Neural crest cell (in vitro differentiated cells): ENCODE data around the gene SNX9. TPM values are rescaled to one million over a fixed set of nuclear protein-coding genes. Genes with fewer than 3 reads are reported as not detected.
"Not testable (repeated sequence)": the region's sequence is repeated elsewhere in the genome, so short reads cannot be mapped to it uniquely, and the experiment has no call there.

Source experiments
- DNase-seq: peaks from one replicate; pipeline ENCODE4 v3.0.0; 2021; ENCODE audit warnings: low read depth, mixed read lengths, low spot score
- H3K27ac Mint-ChIP-seq: one replicate; pipeline ENCODE4 v1.8.0; 2021; ENCODE audit warnings: mild to moderate bottlenecking, mixed read lengths; ENCODE audit not compliant: unreplicated experiment
- H3K27me3 Mint-ChIP-seq: 2 replicates; pipeline ENCODE4 v1.8.0; 2021; ENCODE audit warnings: low read depth, mild to moderate bottlenecking, mixed read lengths
- H3K36me3 Mint-ChIP-seq: 2 replicates; pipeline ENCODE4 v1.8.0; 2021; ENCODE audit warnings: low read depth, mild to moderate bottlenecking, mixed read lengths
- H3K4me1 Mint-ChIP-seq: 2 replicates; pipeline ENCODE4 v1.8.0; 2021; ENCODE audit warnings: mixed read lengths
- H3K4me3 Mint-ChIP-seq: one replicate; pipeline ENCODE4 v1.8.0; 2021; ENCODE audit warnings: mild to moderate bottlenecking, mixed read lengths
- H3K9me3 Mint-ChIP-seq: 2 replicates; pipeline ENCODE4 v1.8.0; 2021; ENCODE audit warnings: mixed read lengths
- total RNA-seq: library from RNA; stranded (reverse); gene quantifications from 2 replicates; pipeline ENCODE4 v1.2.1, GENCODE V29; 2021
- TF ChIP-seq, protein P1 (sequence below): fragments of 200-600 bp; sonication (generic); conservative IDR thresholded peaks from 2 replicates; pipeline ENCODE4 v1.5.0; 2021; ENCODE audit warnings: antibody characterized with exemption, mild to moderate bottlenecking

Gene SNX9
- total RNA-seq, 1 donor from 2014 or later: 18.1 TPM

GRCh38 chr6:157850030-157850429, 27.0 kb downstream of the SNX9 start:
- no peak overlapping the region for H3K27ac Mint-ChIP-seq

DNA sequence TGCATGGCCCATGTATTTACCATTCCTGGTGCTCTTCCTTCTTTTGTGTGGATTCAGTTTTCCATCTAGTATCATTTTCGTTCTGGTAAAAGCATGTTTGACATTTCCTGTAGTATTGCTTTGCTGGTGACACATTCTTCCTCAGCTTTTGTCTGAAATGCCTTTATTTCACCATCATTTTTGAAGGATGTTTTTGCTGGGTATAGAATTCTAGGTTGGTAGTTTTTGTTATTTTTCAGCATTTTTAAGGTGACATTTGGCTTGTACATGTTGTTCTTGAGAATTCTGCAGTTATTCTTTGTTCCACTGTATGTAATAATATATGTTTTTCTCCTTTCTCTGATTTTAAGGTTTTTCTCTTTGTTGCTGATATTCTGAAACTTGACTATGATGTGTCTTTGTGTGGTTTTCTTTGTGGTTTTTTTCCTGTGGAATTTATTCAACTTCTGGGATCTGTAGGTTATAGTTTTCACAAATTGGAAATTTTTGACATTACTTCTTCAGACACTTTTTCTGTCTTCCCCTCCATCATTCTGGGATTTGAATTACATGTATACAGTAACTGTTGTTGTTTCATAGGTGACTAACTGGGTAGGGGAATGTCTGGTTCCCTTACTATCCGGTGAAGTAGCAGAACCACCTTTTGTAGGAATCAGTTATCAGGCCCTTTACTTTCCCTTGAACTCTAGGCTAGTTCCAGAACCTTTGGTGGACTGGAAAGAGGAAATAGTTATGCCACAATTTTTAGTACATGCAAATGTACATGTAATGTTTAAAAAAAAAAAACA, 30.2 kb downstream of the SNX9 start:
- H3K4me3 Mint-ChIP-seq: no peak overlapping the region
- H3K4me1 Mint-ChIP-seq: peaks cover 8% of the 10 kb centered on the region
- no peak overlapping the region for H3K27ac Mint-ChIP-seq
- TF ChIP-seq, protein P1, sequence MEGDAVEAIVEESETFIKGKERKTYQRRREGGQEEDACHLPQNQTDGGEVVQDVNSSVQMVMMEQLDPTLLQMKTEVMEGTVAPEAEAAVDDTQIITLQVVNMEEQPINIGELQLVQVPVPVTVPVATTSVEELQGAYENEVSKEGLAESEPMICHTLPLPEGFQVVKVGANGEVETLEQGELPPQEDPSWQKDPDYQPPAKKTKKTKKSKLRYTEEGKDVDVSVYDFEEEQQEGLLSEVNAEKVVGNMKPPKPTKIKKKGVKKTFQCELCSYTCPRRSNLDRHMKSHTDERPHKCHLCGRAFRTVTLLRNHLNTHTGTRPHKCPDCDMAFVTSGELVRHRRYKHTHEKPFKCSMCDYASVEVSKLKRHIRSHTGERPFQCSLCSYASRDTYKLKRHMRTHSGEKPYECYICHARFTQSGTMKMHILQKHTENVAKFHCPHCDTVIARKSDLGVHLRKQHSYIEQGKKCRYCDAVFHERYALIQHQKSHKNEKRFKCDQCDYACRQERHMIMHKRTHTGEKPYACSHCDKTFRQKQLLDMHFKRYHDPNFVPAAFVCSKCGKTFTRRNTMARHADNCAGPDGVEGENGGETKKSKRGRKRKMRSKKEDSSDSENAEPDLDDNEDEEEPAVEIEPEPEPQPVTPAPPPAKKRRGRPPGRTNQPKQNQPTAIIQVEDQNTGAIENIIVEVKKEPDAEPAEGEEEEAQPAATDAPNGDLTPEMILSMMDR: no peak
- DNase-seq: no peak
- peaks cover 14% of the 10 kb centered on the region for H3K36me3 Mint-ChIP-seq
- peaks cover 10% of the 10 kb centered on the region for H3K9me3 Mint-ChIP-seq
- H3K27me3 Mint-ChIP-seq: no peaks in the 10 kb centered on the region

More at GRCh38 chr6:157850030-157850429, 27.0 kb downstream of the SNX9 start:
- no peak overlapping the region for H3K4me3 Mint-ChIP-seq
- DNase-seq: no peak
- TF ChIP-seq, protein P1: no peak
- peaks cover 8% of the 10 kb centered on the region for H3K4me1 Mint-ChIP-seq
- H3K27me3 Mint-ChIP-seq: no peaks in the 10 kb centered on the region
- peaks cover 10% of the 10 kb centered on the region for H3K9me3 Mint-ChIP-seq
- H3K36me3 Mint-ChIP-seq: peaks cover 18% of the 10 kb centered on the region

DNA sequence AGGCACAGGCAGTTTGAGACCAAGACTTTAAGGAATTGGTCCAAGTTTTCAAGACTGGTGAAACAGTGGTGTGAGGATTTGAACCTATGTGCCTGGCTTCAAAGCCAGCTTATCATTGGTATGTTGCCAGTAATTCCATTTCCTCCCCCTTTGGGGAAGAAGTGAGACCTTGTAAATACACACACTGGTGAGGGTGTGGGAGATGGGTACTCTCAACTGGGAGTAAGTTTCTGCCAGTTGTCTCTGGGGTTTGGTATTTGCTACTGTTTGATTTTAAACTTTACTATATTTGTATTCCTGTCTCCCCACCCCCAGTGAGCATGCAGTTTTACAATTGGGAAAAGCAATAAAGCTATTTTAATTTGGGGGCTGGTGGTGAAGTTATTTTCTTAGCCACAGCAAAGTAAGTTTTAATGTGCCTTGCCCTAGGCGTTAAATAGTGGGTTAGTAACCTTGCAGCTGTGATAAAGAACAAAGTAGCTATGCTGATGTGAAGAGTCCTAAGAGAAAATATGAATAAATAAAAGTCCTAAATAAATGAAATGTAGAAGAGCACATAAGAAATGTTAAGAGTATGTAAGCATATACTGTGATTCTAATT, 31.0 kb downstream of the SNX9 start:
- no peaks in the 10 kb centered on the region for H3K27me3 Mint-ChIP-seq
- no peak for DNase-seq
- TF ChIP-seq, protein P1: no peak
- no peak overlapping the region for H3K27ac Mint-ChIP-seq
- peaks cover 10% of the 10 kb centered on the region for H3K9me3 Mint-ChIP-seq
- H3K36me3 Mint-ChIP-seq: peaks cover 14% of the 10 kb centered on the region
- no peak overlapping the region for H3K4me3 Mint-ChIP-seq
- H3K4me1 Mint-ChIP-seq: peaks cover 8% of the 10 kb centered on the region

GRCh38 chr6:157855325-157855724, 32.3 kb downstream of the SNX9 start:
- TF ChIP-seq, protein P1: no peak
- no peak for DNase-seq
- Mint-ChIP-seq H3K9me3 (peaks cover 10% of the 10 kb centered on the region), H3K36me3 (peaks cover 14% of the 10 kb centered on the region), H3K4me1 (peaks cover 3% of the 10 kb centered on the region), H3K27ac (no peak overlapping the region), H3K4me3 (no peak overlapping the region), H3K27me3 (no peaks in the 10 kb centered on the region)

DNA sequence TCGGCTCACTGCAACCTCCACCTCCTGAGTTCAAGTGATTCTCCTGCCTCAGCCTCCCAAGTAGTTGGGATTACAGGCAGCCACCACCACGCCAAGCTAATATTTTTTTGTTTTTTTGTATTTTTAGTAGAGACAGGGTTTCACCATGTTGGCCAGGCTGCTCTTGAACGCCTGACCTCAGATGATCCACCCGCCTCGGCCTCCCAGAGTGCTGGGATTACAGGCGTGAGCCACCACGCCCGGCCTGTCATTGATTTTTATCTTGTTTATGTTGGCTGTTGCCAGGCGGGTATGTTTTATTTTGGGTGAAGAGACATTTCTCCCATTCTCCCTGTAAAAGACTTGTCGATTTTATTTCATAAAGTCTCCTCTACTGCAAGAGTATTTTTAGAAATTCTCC, 32.8 kb downstream of the SNX9 start:
- not testable (repeated sequence) for H3K27me3 Mint-ChIP-seq, H3K27ac Mint-ChIP-seq, H3K4me1 Mint-ChIP-seq, H3K4me3 Mint-ChIP-seq, DNase-seq
- Mint-ChIP-seq H3K9me3 (peaks cover 10% of the 10 kb centered on the region), H3K36me3 (peaks cover 14% of the 10 kb centered on the region)

GRCh38 chr6:157858664-157859063, 35.6 kb downstream of the SNX9 start:
- H3K9me3 Mint-ChIP-seq, H3K27ac Mint-ChIP-seq, H3K4me1 Mint-ChIP-seq, H3K27me3 Mint-ChIP-seq, DNase-seq, H3K36me3 Mint-ChIP-seq, H3K4me3 Mint-ChIP-seq: not testable (repeated sequence)
